HepG2 (cell line): Measurements from ENCODE around the gene SMIM38. TPM values are rescaled to one million over a fixed set of nuclear protein-coding genes. Genes with fewer than 3 reads are reported as not detected.
A peak's percentile ranks its signal among the peaks of the same experiment; 100 is the strongest.

Experiments
- ATAC-seq: fragments of 200-7000 bp; cut with Tn5 transposase; 3 replicates; pipeline ENCODE4 v1.9.1; 2020; ENCODE audit warnings: mild to moderate bottlenecking, moderate library complexity
- BruUV-seq: library from RNA; stranded (reverse); fragments of 400-500 nt; replicated peaks from 2 replicates; lab custom pipeline; 2021; lab: Mats Ljungman, UMichigan
- CTCF ChIA-PET: fragments of 300-600 bp; formaldehyde crosslinking; extraction: SDS; loops from one replicate; lab custom pipeline; 2021; ENCODE audit warnings: low total read pairs, inconsistent platforms, low intra/inter-chr PET ratio; lab: Yijun Ruan, JAX
- POLR2A ChIA-PET: fragments of 350-600 bp; sonication (Branson Sonifier 250); formaldehyde crosslinking; loops from one replicate; lab custom pipeline; 2020; ENCODE audit warnings: antibody characterized with exemption, inconsistent platforms; lab: Yijun Ruan, JAX
- DNase-seq: peaks from one replicate; pipeline ENCODE4 v3.0.0-alpha.2; 2015; ENCODE audit warnings: low spot score
- FAIRE-seq: peaks from 3 replicates; lab custom pipeline; 2011; peaks lifted over from hg19 to GRCh38; lab: Jason Lieb, UNC
- H2AFZ ChIP-seq: one replicate; pipeline ENCODE4 v1.6.1; 2011; ENCODE audit warnings: low read length, inconsistent platforms
- H3K27ac ChIP-seq: fragments of 300-600 bp; 3 replicates; pipeline ENCODE4 v1.8.0; 2011; ENCODE audit warnings: mixed run types, mild to moderate bottlenecking, mixed read lengths, low read length, inconsistent platforms; ENCODE audit not compliant: insufficient read depth; ENCODE audit errors: extremely low read length
- H3K27me3 ChIP-seq, 2 experiments: fragments of 200-600 bp in 1 of 2; 2 replicates in 1 of 2; 3 replicates in 1 of 2; pipeline versions ENCODE4 v1.6.0 to v1.8.0; 2011; ENCODE audit warnings: low read length in 2 of 2, mild to moderate bottlenecking in 2 of 2, moderate library complexity in 2 of 2, inconsistent platforms in 1 of 2; ENCODE audit not compliant: insufficient read depth in 2 of 2, control insufficient read depth in 1 of 2
- H3K36me3 ChIP-seq, 2 experiments: fragments of 200-600 bp in 1 of 2; replicated peaks in 1 of 2; 2 replicates in 1 of 2; 3 replicates in 1 of 2; pipeline versions ENCODE4 v1.5.1 to v1.8.0; 2011; ENCODE audit warnings: low read length in 2 of 2, inconsistent platforms in 1 of 2; ENCODE audit not compliant: insufficient read depth in 2 of 2, control insufficient read depth in 1 of 2
- H3K4me1 ChIP-seq: 2 replicates; pipeline ENCODE4 v1.5.1; 2012; ENCODE audit warnings: low read length, inconsistent platforms; ENCODE audit not compliant: insufficient read depth
- H3K4me2 ChIP-seq: 2 replicates; pipeline ENCODE4 v1.6.0; 2011; ENCODE audit warnings: low read depth, low read length, inconsistent platforms
- H3K4me3 ChIP-seq, 3 experiments: fragments of 200-600 bp in 1 of 3; sonication (generic), shearing (Covaris generic) in 1 of 3; replicated peaks in 1 of 3; 2 replicates each; pipeline ENCODE4 v1.5.1; 2011 to 2016; ENCODE audit warnings: low read length in 3 of 3, inconsistent platforms in 2 of 3, low read depth in 2 of 3, mild to moderate bottlenecking in 2 of 3, control low read depth in 1 of 3, mixed read lengths in 1 of 3; ENCODE audit not compliant: insufficient read depth in 1 of 3
- H3K79me2 ChIP-seq: one replicate; pipeline ENCODE4 v1.6.1; 2011; ENCODE audit warnings: low read length, inconsistent platforms; ENCODE audit not compliant: insufficient read depth
- H3K9ac ChIP-seq: 2 replicates; pipeline ENCODE4 v1.6.0; 2011; ENCODE audit warnings: mild to moderate bottlenecking, low read depth, low read length, inconsistent platforms; ENCODE audit not compliant: insufficient read depth
- H3K9me3 ChIP-seq: 2 replicates; pipeline ENCODE4 v1.5.1; 2012; ENCODE audit warnings: mild to moderate bottlenecking, low read length
- H4K20me1 ChIP-seq: 2 replicates; pipeline ENCODE4 v1.6.0; 2011; ENCODE audit warnings: inconsistent platforms, mild to moderate bottlenecking, low read length, moderate library complexity; ENCODE audit not compliant: insufficient read depth
- MAFG ChIP-seq: sonication (generic); formaldehyde crosslinking; IDR thresholded peaks from 2 replicates; pipeline ENCODE4 v1.5.1; 2020; ENCODE audit warnings: mild to moderate bottlenecking, missing genetic modification reagents
- RBAK ChIP-seq: sonication (generic); formaldehyde crosslinking; IDR thresholded peaks from 2 replicates; pipeline ENCODE4 v1.5.1; 2020; ENCODE audit warnings: mild to moderate bottlenecking, missing genetic modification reagents
- RBM22 ChIP-seq: fragments of 200-400 bp; formaldehyde crosslinking; optimal IDR thresholded peaks from 2 replicates; pipeline ENCODE3; 2017; ENCODE audit warnings: mild to moderate bottlenecking, low read length, moderate library complexity
- SOX13 ChIP-seq, 3 experiments: fragments of 450-650 bp in 1 of 3; sonication (generic) in 1 of 3; formaldehyde crosslinking in 1 of 3; IDR thresholded peaks in 2 of 3; conservative IDR thresholded peaks in 1 of 3; 2 replicates each; pipeline versions ENCODE4 v1.5.0 to v1.6.1; 2016 to 2020; ENCODE audit warnings: antibody characterized with exemption in 1 of 3, mild to moderate bottlenecking in 1 of 3, missing compliant biosample characterization in 1 of 3, missing genetic modification reagents in 1 of 3, moderate library complexity in 1 of 3
- ZBTB8A ChIP-seq: sonication (generic); formaldehyde crosslinking; IDR thresholded peaks from 2 replicates; pipeline ENCODE4 v1.4.0; 2020; ENCODE audit warnings: mild to moderate bottlenecking, low read depth, missing genetic modification reagents, borderline replicate concordance
- ZNF333 ChIP-seq: sonication (generic); formaldehyde crosslinking; IDR thresholded peaks from 2 replicates; pipeline ENCODE4 v1.4.0; 2020; ENCODE audit warnings: mild to moderate bottlenecking, missing genetic modification reagents, borderline replicate concordance
- ZNF780A ChIP-seq: sonication (generic); formaldehyde crosslinking; IDR thresholded peaks from 2 replicates; pipeline ENCODE4 v1.8.0; 2022; ENCODE audit warnings: mild to moderate bottlenecking, missing genetic modification reagents, moderate library complexity
- ZNF83 ChIP-seq: sonication (generic); formaldehyde crosslinking; IDR thresholded peaks from 2 replicates; pipeline ENCODE4 v1.4.0; 2020; ENCODE audit warnings: missing genetic modification reagents, mild to moderate bottlenecking, borderline replicate concordance
- WGBS: methylation state at CpG from one replicate; pipeline ENCODE4 v1.1.6; 2017; ENCODE audit warnings: low lambda C conversion rate; 5-methylcytosine and 5-hydroxymethylcytosine counted together
- in situ Hi-C: cut with HindIII; loops from 2 replicates; pipeline ENCODE4 v1.10.0; 2017; ENCODE audit warnings: low pct_unique_long_range_greater_than_20kb; ENCODE audit not compliant: extremely low pct_ligation_motif_present
- intact Hi-C: fragments of 100-400 bp; cut with micrococcal nuclease; formaldehyde crosslinking; loops from one replicate; pipeline ENCODE4 v1.10.0; 2022; ENCODE audit not compliant: unreplicated experiment
- polyA plus RNA-seq, 8 experiments: library from polyadenylated mRNA; depleted of rRNA in 3 of 8; stranded (reverse) in 7 of 8; unstranded in 1 of 8; fragments of >200 nt; fragmentation: Illumina TruSeq in 4 of 8; extraction: Trizol in 4 of 8; gene quantifications; 2 replicates each; pipeline versions ENCODE4 v1.2.1 to v1.2.3, GENCODE V29; 2011 to 2016; ENCODE audit warnings: low read depth in 4 of 8, missing spikeins in 1 of 8, mixed read lengths in 1 of 8; ENCODE audit not compliant: insufficient read depth in 1 of 8
- total RNA-seq, 5 experiments: library from RNA; depleted of rRNA; stranded (reverse); fragments of >200 nt; fragmentation: Illumina TruSeq; extraction: Trizol; gene quantifications; 2 replicates each; pipeline ENCODE4 v1.2.3, GENCODE V29; 2016; ENCODE audit warnings: low read depth in 1 of 5
- TF ChIP-seq, protein P1 (sequence below): IDR thresholded peaks from 2 replicates; pipeline ENCODE4 v1.6.1; 2016; ENCODE audit warnings: missing compliant biosample characterization, missing genetic modification reagents, borderline replicate concordance
- TF ChIP-seq, protein P2 (sequence below): sonication (generic); formaldehyde crosslinking; IDR thresholded peaks from 2 replicates; pipeline ENCODE4 v1.4.0; 2020; ENCODE audit warnings: mild to moderate bottlenecking, low read depth, missing genetic modification reagents

Gene SMIM38
- total and polyA plus RNA-seq, 2 of the 13 experiments (the other 11 are each of a cell fraction or from before 2014, with no cell fraction given): 0.30 to 0.40 TPM

GRCh38 chr11:69167916-69168691, 12.4 kb downstream of the SMIM38 start (continued):
- TF ChIP-seq, protein P1, sequence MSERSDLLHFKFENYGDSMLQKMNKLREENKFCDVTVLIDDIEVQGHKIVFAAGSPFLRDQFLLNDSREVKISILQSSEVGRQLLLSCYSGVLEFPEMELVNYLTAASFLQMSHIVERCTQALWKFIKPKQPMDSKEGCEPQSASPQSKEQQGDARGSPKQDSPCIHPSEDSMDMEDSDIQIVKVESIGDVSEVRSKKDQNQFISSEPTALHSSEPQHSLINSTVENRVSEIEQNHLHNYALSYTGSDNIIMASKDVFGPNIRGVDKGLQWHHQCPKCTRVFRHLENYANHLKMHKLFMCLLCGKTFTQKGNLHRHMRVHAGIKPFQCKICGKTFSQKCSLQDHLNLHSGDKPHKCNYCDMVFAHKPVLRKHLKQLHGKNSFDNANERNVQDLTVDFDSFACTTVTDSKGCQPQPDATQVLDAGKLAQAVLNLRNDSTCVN (CRISPR knock-in tag): no peak
- TF ChIP-seq, all 625 proteins: peak for 1

DNA sequence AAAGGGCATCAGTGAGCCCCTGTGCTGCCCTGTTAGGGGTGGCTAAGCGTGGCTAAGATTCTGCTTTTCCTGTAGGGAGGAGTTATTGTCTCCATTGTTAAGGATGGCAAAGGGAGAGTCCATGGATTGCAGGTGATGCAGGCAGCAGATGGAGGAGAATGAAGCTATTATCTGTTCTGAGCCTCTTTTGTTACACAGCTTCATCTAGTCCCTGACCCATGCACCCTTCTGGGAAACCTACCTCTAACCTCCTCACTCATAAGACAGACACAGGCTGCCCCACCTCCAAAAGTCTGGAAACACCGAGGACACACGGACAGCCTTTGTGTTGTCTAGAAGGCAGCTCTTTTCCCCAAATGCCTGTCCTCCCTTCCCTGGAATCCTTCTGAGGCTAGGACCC, 13.7 kb downstream of the SMIM38 start:
- H3K4me1 ChIP-seq: peaks cover 15% of the 10 kb centered on the region
- CTCF ChIA-PET: no interaction called here
- FAIRE-seq (no peak), ATAC-seq (no peak), DNase-seq (no peak)
- TF ChIP-seq RBM22: no peak
- TF ChIP-seq RBAK (CRISPR knock-in tag): peak; percentile 87
- H3K36me3 ChIP-seq: no peaks in the 10 kb centered on the region
- no peaks in the 10 kb centered on the region for H3K79me2 ChIP-seq
- H3K27me3 ChIP-seq: peaks cover 0 to 13% of the 10 kb centered on the region in 2 experiments; a peak in 1 of 5 replicates
- no peak overlapping the region for H3K27ac ChIP-seq
- no peak overlapping the region for H3K4me3 ChIP-seq
- in situ Hi-C loops (no loop called here), intact Hi-C loops (no loop called here)
- no peak overlapping the region for H3K9ac ChIP-seq
- H2AFZ ChIP-seq: no peak overlapping the region
- no peaks in the 10 kb centered on the region for H3K9me3 ChIP-seq
- H4K20me1 ChIP-seq: no peaks in the 10 kb centered on the region
- BruUV-seq: no TSS peak
- no peak overlapping the region for H3K4me2 ChIP-seq
- 67% methylated on average over 3 of the region's 3 CpGs for WGBS
- POLR2A ChIA-PET: no interaction called here

DNA sequence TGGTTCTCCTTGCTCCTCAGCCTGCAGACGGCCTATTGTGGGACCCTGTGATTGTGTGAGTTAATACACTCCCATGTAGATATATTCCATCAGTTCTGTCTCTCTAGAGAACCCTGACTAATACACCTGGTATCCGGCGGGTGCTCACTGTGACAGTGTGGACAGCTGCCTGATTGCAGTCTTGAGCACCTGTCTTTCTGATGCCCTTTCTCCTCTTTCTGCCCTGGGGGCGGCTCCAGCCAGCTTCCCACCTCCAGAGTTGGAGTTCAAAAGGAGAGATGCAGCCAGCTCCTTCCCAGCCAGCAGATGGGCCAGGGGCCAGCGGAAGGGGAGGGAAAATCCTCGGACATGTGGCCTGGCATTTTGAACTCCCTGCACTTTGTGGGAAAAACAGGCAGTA, 15.0 kb downstream of the SMIM38 start:
- no peak overlapping the region for H3K27ac ChIP-seq
- 0 out of 2 replicates have a peak overlapping the region, but pooled peaks have one; percentile 0 for H3K4me2 ChIP-seq
- H3K4me3 ChIP-seq: no peak overlapping the region
- no peaks in the 10 kb centered on the region for H3K36me3 ChIP-seq
- intact Hi-C loops: no loop called here
- TF ChIP-seq ZNF333 (CRISPR knock-in tag) (no peak), ZNF83 (no peak), ZBTB8A (CRISPR knock-in tag) (no peak), MAFG (no peak), ZNF780A (no peak), SOX13 (IDR thresholded peaks at IDR 0.05) (no peak), SOX13 (CRISPR knock-in tag; conservative IDR thresholded peaks at IDR 0.05 in 1 of 2, IDR thresholded peaks at IDR 0.05 in 1 of 2) (no peak)
- TF ChIP-seq, protein P2, sequence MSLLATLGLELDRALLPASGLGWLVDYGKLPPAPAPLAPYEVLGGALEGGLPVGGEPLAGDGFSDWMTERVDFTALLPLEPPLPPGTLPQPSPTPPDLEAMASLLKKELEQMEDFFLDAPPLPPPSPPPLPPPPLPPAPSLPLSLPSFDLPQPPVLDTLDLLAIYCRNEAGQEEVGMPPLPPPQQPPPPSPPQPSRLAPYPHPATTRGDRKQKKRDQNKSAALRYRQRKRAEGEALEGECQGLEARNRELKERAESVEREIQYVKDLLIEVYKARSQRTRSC (CRISPR knock-in tag): no peak
- no peaks in the 10 kb centered on the region for H4K20me1 ChIP-seq
- WGBS: 26% methylated on average over 6 of the region's 6 CpGs
- no peak overlapping the region for H3K9ac ChIP-seq
- ChIA-PET CTCF (no interaction called here), POLR2A (no interaction called here)
- no peaks in the 10 kb centered on the region for H3K9me3 ChIP-seq
- H3K79me2 ChIP-seq: no peaks in the 10 kb centered on the region
- DNase-seq (no peak), ATAC-seq (no peak; the same call in 2 of the 3 replicates), FAIRE-seq (no peak)
- H3K27me3 ChIP-seq: peaks cover 0 to 8% of the 10 kb centered on the region in 2 experiments; a peak in 1 of 5 replicates
- peaks cover 28% of the 10 kb centered on the region for H3K4me1 ChIP-seq
- BruUV-seq: no TSS peak
- no peak overlapping the region for H2AFZ ChIP-seq
- in situ Hi-C loops: no loop called here
